AG09319 (cell line): ENCODE measurements around the gene CLTCL1.

Experiments used
- DNase-seq: peaks from one replicate; pipeline ENCODE4 v3.0.0-alpha.2; 2010; ENCODE audit warnings: low read depth; ENCODE audit errors: extremely low read depth
- CTCF ChIP-seq: IDR thresholded peaks from 2 replicates; pipeline ENCODE4 v1.5.1; 2011; ENCODE audit warnings: low read depth, mild to moderate bottlenecking, inconsistent platforms, low read length, moderate library complexity

The CLTCL1 gene

GRCh38 chr22:19151329-19152191 is 140.0 kb downstream of the CLTCL1 start:
- no peak for DNase-seq
- TF ChIP-seq CTCF: no peak

GRCh38 chr22:19150482-19151328 is 140.8 kb downstream of the CLTCL1 start:
- TF ChIP-seq CTCF: no peak
- DNase-seq: no peak

- DNase-seq: no peak
- no peak for TF ChIP-seq CTCF
These were observed 141.5 kb downstream of the CLTCL1 start, which contains the start of gene GSC2 for GRCh38 chr22:19149991-19150390. Gene GSC2 (minus strand): TSS chr22:19150292. CDS start chr22:19150283, 9 bp downstream.

GRCh38 chr22:19149047-19149883 is 142.3 kb downstream of the CLTCL1 start:
- no peak for DNase-seq
- no peak for TF ChIP-seq CTCF

- no peak for DNase-seq
- no peak for TF ChIP-seq CTCF
These were observed 143.0 kb downstream of the CLTCL1 start for GRCh38 chr22:19148417-19149046.

GRCh38 chr22:19147195-19147780 is 144.2 kb downstream of the CLTCL1 start:
- TF ChIP-seq CTCF: no peak
- no peak for DNase-seq
